LoVo (cell line): ENCODE data around the gene ARHGAP10.
A peak's percentile ranks its signal among the peaks of the same experiment; 100 is the strongest.

Experiments used
- DNase-seq: peaks from one replicate; pipeline ENCODE4 v3.0.0-alpha.2; 2016; ENCODE audit warnings: low spot score

The ARHGAP10 gene

DNA sequence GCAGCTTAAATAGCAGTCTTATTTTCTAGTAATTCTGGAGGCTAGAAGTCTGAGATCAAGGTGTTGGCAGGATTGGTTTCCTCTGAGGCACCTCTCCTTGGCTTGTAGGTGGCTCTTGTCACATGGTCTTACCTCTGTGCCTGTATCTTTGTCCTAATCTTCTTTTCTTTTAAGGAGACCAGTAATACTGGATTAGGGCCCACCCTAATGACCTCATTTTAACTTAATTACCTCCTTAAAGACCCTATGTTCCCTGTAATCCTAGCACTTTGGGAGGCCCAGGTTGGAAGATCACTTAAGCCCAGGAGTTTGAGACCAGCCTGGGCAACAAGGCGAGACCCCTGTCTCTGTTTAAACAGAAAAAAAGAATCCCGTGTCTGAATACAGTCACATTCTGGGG, 38.9 kb downstream of the ARHGAP10 start:
- DNase-seq, result no peak

GRCh38 chr4:147772056-147772455, 40.2 kb downstream of the ARHGAP10 start:
- DNase-seq, result no peak

DNA sequence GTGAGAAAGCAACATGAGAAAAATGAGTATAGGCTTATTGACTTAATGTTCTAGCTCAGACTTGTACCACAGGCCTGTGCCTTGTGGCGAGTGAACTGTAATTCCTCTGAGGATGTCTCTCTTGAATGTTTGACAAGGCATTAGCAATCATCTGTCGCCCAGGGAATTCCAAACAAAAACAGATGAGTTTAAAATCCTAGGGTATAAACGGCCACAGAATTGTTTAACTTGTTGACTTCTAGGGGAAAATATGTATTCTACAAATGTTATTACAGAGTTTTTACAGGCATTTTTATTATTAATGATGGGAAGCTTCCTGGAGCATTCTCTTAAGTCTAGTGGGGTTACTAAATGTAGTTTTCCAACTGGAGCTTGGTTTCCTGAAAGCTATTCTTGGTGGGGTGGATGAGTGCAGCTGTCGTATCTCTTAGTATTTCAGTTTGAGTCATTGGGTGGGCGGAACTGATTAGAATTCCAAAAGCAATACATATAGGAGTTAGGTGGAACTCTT, 40.6 kb downstream of the ARHGAP10 start:
- no peak for DNase-seq

- no peak for DNase-seq
Measured at GRCh38 chr4:147773261-147774184, 41.6 kb downstream of the ARHGAP10 start.

GRCh38 chr4:147776716-147777115, 44.8 kb downstream of the ARHGAP10 start:
- DNase-seq, result no peak

- DNase-seq, result peak; percentile 35
Measured at GRCh38 chr4:147777456-147778091, 45.7 kb downstream of the ARHGAP10 start.

DNA sequence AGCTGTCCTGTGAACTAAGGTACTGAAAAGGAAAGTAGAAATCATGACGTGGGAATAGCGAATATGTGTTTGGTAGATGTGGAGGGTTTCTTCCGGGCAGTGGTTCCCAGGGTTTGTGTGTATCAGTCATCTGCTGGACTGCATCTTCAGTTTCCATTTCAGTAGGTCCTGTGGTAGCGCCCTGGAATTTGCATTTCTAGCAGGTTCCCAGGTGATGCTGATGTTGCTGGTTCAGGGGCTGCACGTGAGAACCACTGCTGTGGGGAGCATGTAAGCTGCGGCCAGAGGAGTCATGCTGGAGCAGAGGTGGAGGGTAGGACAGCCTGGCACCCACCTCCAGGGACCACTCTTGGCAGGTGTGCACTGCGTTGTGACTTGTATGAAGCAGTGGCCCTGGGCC, 47.1 kb downstream of the ARHGAP10 start:
- DNase-seq, result no peak

DNA sequence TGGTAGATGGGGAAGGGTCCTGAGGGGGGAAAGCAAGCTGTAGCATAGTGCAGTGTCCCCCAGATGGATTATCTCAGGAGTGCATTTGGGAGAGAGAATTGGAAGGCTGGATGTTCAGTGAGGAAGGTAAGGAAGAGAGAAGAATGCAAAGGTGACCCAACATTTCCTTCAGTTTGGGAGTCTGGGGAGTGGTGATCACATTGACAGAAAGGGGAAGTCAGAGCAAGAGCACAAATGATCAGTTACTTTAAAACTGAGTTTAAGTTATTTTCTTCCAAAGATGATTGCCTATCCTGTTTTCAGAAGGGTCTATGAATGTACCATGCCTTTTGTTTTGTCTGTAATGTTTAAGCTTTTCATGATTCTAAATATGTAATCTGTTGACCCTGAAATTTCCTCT, 47.6 kb downstream of the ARHGAP10 start:
- no peak for DNase-seq

DNA sequence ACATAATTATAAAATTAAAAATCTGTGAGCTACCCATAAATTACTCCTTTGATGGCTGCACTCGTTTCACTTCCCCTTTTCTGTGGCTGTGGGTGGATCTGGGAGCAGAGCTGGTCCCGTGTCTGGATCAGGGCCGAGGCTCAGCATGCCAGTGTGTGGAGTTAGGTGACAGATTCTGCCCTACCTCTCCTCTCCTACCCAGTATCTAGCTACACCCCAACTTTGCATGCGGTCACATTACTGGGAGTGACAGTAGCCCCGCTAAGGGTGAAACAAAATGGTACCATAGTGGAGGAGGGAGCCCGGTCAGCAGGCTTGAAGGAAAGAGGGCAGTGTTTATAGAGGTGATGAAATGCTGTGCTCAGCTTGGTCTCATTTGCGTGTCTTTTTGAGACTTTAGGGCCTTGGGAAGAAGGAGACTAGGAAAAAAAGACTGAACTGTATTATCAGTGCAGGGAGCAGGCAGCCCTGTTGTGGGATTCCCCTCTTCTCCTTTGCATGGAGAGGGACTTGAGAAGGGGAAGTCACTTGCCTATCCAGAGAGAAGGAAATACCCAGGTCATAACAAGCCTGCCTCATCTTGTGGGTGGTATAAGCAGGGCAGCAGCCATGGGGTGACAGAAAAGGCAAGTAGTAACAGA, 48.4 kb downstream of the ARHGAP10 start:
- no peak for DNase-seq

GRCh38 chr4:147782087-147782781, 50.3 kb downstream of the ARHGAP10 start:
- DNase-seq, result peak; percentile 22

- DNase-seq, result no peak
Measured at GRCh38 chr4:147785129-147785528, 53.2 kb downstream of the ARHGAP10 start.

DNA sequence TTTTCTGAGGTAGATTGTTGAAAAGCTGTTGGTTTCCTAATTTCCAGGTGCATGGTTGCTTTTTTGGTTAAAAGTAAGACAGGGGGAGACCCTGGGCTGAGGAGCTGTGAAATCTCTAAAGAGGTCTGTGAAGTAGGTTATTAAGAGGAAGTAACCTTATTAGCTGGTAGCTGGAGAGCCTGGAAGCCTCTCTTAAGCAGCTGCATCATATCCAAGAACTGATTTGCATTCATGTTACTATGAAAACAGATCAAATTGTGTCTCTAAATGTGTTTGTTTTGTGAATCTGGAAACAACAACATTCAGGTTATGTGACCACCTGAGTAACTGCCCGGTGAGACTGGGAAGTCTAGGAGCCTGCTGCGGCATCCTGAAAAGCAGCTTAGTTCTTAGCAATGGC, 54.1 kb downstream of the ARHGAP10 start:
- no peak for DNase-seq

- DNase-seq, result no peak
Measured at GRCh38 chr4:147786531-147786930, 54.6 kb downstream of the ARHGAP10 start.

GRCh38 chr4:147787204-147787603, 55.3 kb downstream of the ARHGAP10 start:
- no peak for DNase-seq

GRCh38 chr4:147788791-147789190, 56.9 kb downstream of the ARHGAP10 start:
- DNase-seq, result no peak

GRCh38 chr4:147789596-147789995, 57.7 kb downstream of the ARHGAP10 start:
- DNase-seq, result no peak

DNA sequence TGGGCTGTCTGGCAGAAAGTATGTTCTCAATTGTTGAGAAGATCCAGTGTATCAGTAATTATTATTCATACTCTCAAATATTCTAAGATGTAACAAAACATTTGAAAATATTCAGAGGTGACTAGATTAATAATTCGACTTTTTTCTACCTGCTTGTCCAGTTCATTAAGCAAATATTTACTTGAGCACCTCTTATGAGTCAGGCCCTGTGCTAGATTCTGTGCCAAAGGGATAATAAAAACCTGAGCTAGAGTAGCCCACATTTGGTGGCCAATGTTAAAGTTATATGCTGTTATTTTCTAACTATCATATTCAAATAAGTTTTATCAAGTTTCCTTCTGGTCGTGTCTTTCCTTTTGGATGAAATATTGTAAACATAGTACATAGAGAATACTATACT, 58.5 kb downstream of the ARHGAP10 start:
- DNase-seq, result peak; percentile 43

DNA sequence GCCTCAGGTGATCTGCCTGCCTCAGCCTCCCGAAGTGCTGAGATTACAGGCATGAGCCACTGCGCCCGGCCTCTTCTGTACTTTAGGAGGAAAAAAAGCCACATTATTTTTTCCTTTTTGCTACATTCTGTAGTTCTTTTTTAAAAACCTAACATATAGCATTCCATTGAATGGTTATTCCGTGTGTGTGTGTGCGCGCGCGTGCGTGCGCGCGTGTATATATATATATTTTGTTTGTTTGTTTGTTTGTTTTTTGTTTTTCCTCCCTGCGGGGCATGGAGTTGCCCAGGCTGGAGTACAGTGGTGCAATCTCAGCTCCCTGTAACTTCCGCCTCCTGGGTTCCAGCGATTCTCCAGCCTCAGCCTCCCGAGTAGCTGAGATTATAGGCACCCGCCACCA, 59.5 kb downstream of the ARHGAP10 start:
- DNase-seq, result no peak

- no peak for DNase-seq
Measured at GRCh38 chr4:147791865-147792264, 60.0 kb downstream of the ARHGAP10 start.

GRCh38 chr4:147793569-147794313, 61.9 kb downstream of the ARHGAP10 start:
- peak; percentile 26 for DNase-seq

- DNase-seq, result no peak
Measured at GRCh38 chr4:147794314-147794680, 62.4 kb downstream of the ARHGAP10 start.
